Measurements from ENCODE around the gene PSMC2. TPM values are rescaled to one million over a fixed set of nuclear protein-coding genes. Genes with fewer than 3 reads are reported as not detected.

PSMC2 gene
- total and polyA plus RNA-seq, 2 donors from 2014 or later, result 98.8 to 115 TPM

DNA sequence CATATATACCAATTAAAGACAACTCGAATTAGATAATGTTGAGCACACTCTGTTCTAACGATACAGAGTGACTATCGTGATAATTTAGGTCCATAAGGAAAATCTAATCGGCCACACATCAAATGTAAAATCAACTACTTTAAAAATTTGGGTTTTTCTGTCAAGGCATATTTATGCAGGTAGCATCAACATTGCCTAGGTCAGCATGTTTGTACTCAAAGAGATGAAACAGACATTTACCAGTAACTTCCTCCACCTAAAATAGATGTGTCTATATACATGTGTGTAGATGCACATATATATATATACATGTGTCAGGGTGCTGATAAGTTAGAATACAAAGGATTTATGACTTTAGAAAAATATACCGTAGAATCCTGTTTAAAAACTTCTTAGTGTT, 22.0 kb downstream of the PSMC2 start:
- FAIRE-seq, result no peak
- H3K27me3 ChIP-seq (ENCODE audit: control insufficient read depth, insufficient read depth, low read length), result no peaks in the 10 kb centered on the region
- TF ChIP-seq, protein P1, sequence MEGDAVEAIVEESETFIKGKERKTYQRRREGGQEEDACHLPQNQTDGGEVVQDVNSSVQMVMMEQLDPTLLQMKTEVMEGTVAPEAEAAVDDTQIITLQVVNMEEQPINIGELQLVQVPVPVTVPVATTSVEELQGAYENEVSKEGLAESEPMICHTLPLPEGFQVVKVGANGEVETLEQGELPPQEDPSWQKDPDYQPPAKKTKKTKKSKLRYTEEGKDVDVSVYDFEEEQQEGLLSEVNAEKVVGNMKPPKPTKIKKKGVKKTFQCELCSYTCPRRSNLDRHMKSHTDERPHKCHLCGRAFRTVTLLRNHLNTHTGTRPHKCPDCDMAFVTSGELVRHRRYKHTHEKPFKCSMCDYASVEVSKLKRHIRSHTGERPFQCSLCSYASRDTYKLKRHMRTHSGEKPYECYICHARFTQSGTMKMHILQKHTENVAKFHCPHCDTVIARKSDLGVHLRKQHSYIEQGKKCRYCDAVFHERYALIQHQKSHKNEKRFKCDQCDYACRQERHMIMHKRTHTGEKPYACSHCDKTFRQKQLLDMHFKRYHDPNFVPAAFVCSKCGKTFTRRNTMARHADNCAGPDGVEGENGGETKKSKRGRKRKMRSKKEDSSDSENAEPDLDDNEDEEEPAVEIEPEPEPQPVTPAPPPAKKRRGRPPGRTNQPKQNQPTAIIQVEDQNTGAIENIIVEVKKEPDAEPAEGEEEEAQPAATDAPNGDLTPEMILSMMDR (IDR thresholded peaks at IDR 0.05; ENCODE audit: borderline replicate concordance, extremely low read depth, insufficient read depth), result no peak
- no peaks in the 10 kb centered on the region for H3K9me3 ChIP-seq (ENCODE audit: control insufficient read depth in 2 of 3, insufficient read depth in 1 of 3, low read length in 3 of 3)
- intact Hi-C loops (cut with DNase I), result no loop called here
- H3K4me1 ChIP-seq (ENCODE audit: control insufficient read depth in 2 of 3, insufficient read depth in 2 of 3, low read depth in 1 of 3, low read length in 3 of 3), result no peaks in the 10 kb centered on the region
- H3K27ac ChIP-seq (ENCODE audit: low read depth in 2 of 2, low read length in 2 of 2), result no peak overlapping the region
- H3K9ac ChIP-seq (ENCODE audit: low read length in 3 of 3), result no peak overlapping the region
- H3K36me3 ChIP-seq (ENCODE audit: control insufficient read depth in 2 of 3, insufficient read depth in 3 of 3, low read length in 3 of 3), result peaks cover 3 to 33% (median 24%) of the 10 kb centered on the region in 3 donors
- H3K4me3 ChIP-seq (ENCODE audit: low read length in 3 of 3), result no peak overlapping the region
- DNase-seq, result no peak

DNA sequence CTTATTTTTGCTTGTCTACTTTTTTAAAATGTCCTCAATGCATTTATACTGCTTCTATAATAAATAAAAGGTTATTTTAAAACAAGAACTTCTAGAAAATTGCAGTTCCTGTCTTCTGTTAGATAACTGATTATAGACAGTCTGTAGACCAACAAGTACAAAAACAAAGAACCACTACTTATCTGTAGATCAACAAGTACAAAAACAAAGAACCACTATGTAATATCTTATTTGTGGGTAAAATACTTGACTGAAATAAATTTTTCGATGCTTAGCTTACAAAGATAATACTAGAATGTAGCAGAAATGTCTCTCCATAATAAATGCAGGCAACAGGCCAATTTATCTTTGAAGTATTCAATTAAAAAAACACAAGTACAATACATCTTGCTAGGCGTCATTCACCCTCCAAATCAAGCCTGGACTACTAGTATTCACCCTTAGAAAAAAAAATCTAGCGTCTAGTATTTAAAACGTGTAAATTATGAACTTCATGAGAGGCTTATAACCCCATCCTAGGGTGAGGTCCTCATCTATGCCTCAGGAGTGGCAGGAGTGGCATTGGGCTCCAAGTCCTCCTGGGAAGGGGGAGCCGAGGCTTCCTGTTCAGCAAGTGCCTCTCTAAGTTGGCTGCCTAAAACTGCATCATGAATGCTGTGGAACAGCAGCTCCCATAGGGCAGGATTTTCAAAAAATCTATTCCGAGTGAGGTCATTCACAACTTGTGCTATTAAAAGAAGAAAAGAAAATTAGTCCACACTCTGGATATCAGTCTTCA, 26.6 kb downstream of the PSMC2 start:
- no peak for DNase-seq
- Histone ChIP-seq H3K27ac (ENCODE audit: low read depth in 2 of 2, low read length in 2 of 2) (no peak overlapping the region), H3K27me3 (ENCODE audit: control insufficient read depth, insufficient read depth, low read length) (no peaks in the 10 kb centered on the region), H3K4me3 (ENCODE audit: low read length in 3 of 3) (no peak overlapping the region), H3K36me3 (ENCODE audit: control insufficient read depth in 2 of 3, insufficient read depth in 3 of 3, low read length in 3 of 3) (peaks cover 0 to 3% (median 0%) of the 10 kb centered on the region in 3 donors), H3K4me1 (ENCODE audit: control insufficient read depth in 2 of 3, insufficient read depth in 2 of 3, low read depth in 1 of 3, low read length in 3 of 3) (no peaks in the 10 kb centered on the region), H3K9me3 (ENCODE audit: control insufficient read depth in 2 of 3, insufficient read depth in 1 of 3, low read length in 3 of 3) (no peaks in the 10 kb centered on the region), H3K9ac (ENCODE audit: low read length in 3 of 3) (no peak overlapping the region)
- no peak for FAIRE-seq
- intact Hi-C loops (cut with DNase I), result no loop called here
- TF ChIP-seq, protein P1 (IDR thresholded peaks at IDR 0.05; ENCODE audit: borderline replicate concordance, extremely low read depth, insufficient read depth), result no peak

DNA sequence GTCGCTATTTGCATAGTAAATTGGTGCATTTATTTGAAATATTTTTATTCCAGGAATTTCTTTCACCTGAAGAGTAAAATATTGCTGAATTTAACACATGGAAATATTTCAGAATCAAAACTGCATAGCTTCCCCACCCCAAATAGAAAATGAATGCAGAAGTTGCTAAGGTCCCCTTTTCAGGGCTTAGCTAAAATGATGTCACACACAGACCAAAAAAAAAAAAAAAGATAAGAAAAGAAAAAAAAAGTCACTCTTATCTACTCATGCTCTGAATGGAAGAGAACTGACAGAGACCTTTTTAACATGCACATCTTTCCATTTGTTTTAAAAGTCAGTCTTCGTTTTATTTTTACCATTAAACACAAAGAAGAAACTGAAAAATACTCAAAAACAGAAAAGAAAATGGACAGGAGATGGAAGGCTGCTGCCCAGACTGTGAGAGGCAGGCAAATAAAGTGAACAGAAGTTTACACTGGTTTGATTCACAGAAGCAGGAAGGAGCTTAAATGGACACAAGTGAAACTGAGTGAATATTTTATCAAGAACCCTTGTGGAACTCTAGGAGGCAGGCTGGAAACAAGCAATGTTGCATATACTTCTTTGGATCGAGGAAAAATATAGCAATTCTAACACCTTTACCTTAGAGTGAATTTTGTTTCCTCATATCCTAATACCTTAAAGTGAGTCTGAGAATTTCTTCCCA, 32.0 kb downstream of the PSMC2 start:
- no peak overlapping the region for H3K4me3 ChIP-seq (ENCODE audit: low read length in 3 of 3)
- H3K36me3 ChIP-seq (ENCODE audit: control insufficient read depth in 2 of 3, insufficient read depth in 3 of 3, low read length in 3 of 3), result no peaks in the 10 kb centered on the region
- TF ChIP-seq, protein P1 (IDR thresholded peaks at IDR 0.05; ENCODE audit: borderline replicate concordance, extremely low read depth, insufficient read depth), result no peak
- H3K4me1 ChIP-seq (ENCODE audit: control insufficient read depth in 2 of 3, insufficient read depth in 2 of 3, low read depth in 1 of 3, low read length in 3 of 3), result no peaks in the 10 kb centered on the region
- H3K27ac ChIP-seq (ENCODE audit: low read depth in 2 of 2, low read length in 2 of 2), result no peak overlapping the region
- DNase-seq (no peak), FAIRE-seq (no peak)
- no peaks in the 10 kb centered on the region for H3K9me3 ChIP-seq (ENCODE audit: control insufficient read depth in 2 of 3, insufficient read depth in 1 of 3, low read length in 3 of 3)
- H3K9ac ChIP-seq (ENCODE audit: low read length in 3 of 3), result no peak overlapping the region
- intact Hi-C loops (cut with DNase I), result no loop called here
- no peaks in the 10 kb centered on the region for H3K27me3 ChIP-seq (ENCODE audit: control insufficient read depth, insufficient read depth, low read length)

Data from kidney (tissue), 14 donors.